PC-3 (cell line): ENCODE measurements around the gene LRP5. TPM values are rescaled to one million over a fixed set of nuclear protein-coding genes. Genes with fewer than 3 reads are reported as not detected.

Experiments used
- ATAC-seq: fragments of 200-7000 bp; cut with Tn5 transposase; 2 replicates; pipeline ENCODE4 v1.9.1; 2020; ENCODE audit warnings: mild to moderate bottlenecking, moderate library complexity
- BruUV-seq: library from RNA; stranded (reverse); fragments of 400-500 nt; replicated peaks from 2 replicates; lab custom pipeline; 2021; lab: Mats Ljungman, UMichigan
- CTCF ChIA-PET: fragments of 300-600 bp; sonication (Branson Sonifier 250); formaldehyde crosslinking; loops from one replicate; lab custom pipeline; 2022; ENCODE audit warnings: antibody characterized with exemption; lab: Charles Lee
- POLR2A ChIA-PET: fragments of 300-600 bp; sonication (Branson Sonifier 250); formaldehyde crosslinking; loops from one replicate; lab custom pipeline; 2022; ENCODE audit warnings: antibody characterized with exemption; ENCODE audit not compliant: unreplicated experiment; lab: Charles Lee
- DNase-seq: peaks from one replicate; pipeline ENCODE4 v3.0.0-alpha.2; 2015
- H2AFZ ChIP-seq: fragments of 300-600 bp; sonication (generic); 2 replicates; pipeline ENCODE4 v1.6.0; 2016; ENCODE audit warnings: antibody characterized with exemption, low read length
- H3F3A ChIP-seq: fragments of 300-600 bp; sonication (generic); one replicate; pipeline ENCODE4 v1.6.0; 2017; ENCODE audit warnings: antibody characterized with exemption, low read length, control low read depth, mild to moderate bottlenecking; ENCODE audit not compliant: unreplicated experiment
- H3K27ac ChIP-seq: fragments of 300-600 bp; sonication (generic); 2 replicates; pipeline ENCODE4 v1.5.1; 2016; ENCODE audit warnings: mild to moderate bottlenecking, low read length
- H3K27me3 ChIP-seq: fragments of 300-600 bp; sonication (generic); 2 replicates; pipeline ENCODE4 v1.6.1; 2016; ENCODE audit warnings: low read length, mixed read lengths
- H3K36me3 ChIP-seq: fragments of 300-600 bp; sonication (generic); 2 replicates; pipeline ENCODE4 v1.6.1; 2016; ENCODE audit warnings: low read depth, mixed run types, low read length, mixed read lengths
- H3K4me1 ChIP-seq: fragments of 300-600 bp; sonication (generic); 2 replicates; pipeline ENCODE4 v1.5.1; 2016; ENCODE audit warnings: low read length; ENCODE audit not compliant: insufficient read depth
- H3K4me2 ChIP-seq: fragments of 300-600 bp; sonication (generic); 2 replicates; pipeline ENCODE4 v1.6.0; 2016; ENCODE audit warnings: low read length
- H3K4me3 ChIP-seq: fragments of 300-600 bp; sonication (generic); 2 replicates; pipeline ENCODE4 v1.5.1; 2016; ENCODE audit warnings: mild to moderate bottlenecking, low read length, mixed read lengths
- H3K79me2 ChIP-seq: fragments of 300-600 bp; sonication (generic); 2 replicates; pipeline ENCODE4 v1.6.1; 2017; ENCODE audit warnings: low read length, mixed read lengths
- H3K9ac ChIP-seq: fragments of 300-600 bp; sonication (generic); 2 replicates; pipeline ENCODE4 v1.6.0; 2016; ENCODE audit warnings: mild to moderate bottlenecking, low read length
- H3K9me2 ChIP-seq: fragments of 300-600 bp; sonication (generic); replicated peaks from 2 replicates; pipeline ENCODE4 v1.6.1; 2016; ENCODE audit warnings: mixed run types, low read length, mixed read lengths
- H3K9me3 ChIP-seq: fragments of 300-600 bp; sonication (generic); 2 replicates; pipeline ENCODE4 v1.6.1; 2016; ENCODE audit warnings: low read length, mixed read lengths
- H4K20me1 ChIP-seq: fragments of 300-600 bp; sonication (generic); 2 replicates; pipeline ENCODE4 v1.6.1; 2016; ENCODE audit warnings: low read length, mixed read lengths
- CTCF ChIP-seq: fragments of 300-600 bp; sonication (generic); conservative IDR thresholded peaks from 2 replicates; pipeline ENCODE4 v1.5.1; 2017; ENCODE audit warnings: antibody characterized with exemption, low read depth, mild to moderate bottlenecking, low read length
- EZH2 ChIP-seq: fragments of 300-600 bp; sonication (generic); IDR thresholded peaks from one replicate; pipeline ENCODE4 v1.6.1; 2017; ENCODE audit warnings: antibody characterized with exemption, mild to moderate bottlenecking, low read length; ENCODE audit not compliant: unreplicated experiment
- EZH2phosphoT487 ChIP-seq: fragments of 300-600 bp; sonication (generic); IDR thresholded peaks from 2 replicates; pipeline ENCODE4 v1.6.1; 2018; ENCODE audit warnings: mild to moderate bottlenecking, antibody characterized with exemption, low read length, borderline replicate concordance
- intact Hi-C: fragments of 100-400 bp; cut with micrococcal nuclease; formaldehyde crosslinking; loops from 2 replicates; pipeline ENCODE4 v1.9.0; 2023
- total RNA-seq: library from RNA; depleted of rRNA; stranded (reverse); fragments of >200 nt; gene quantifications from 2 replicates; pipeline ENCODE4 v1.2.3, GENCODE V29; 2014

LRP5 gene
- total RNA-seq, 1 experiment from 2014 or later, result 64.3 TPM

- DNase-seq (no peak), ATAC-seq (no peak)
- Histone ChIP-seq H3K4me1 (no peaks in the 10 kb centered on the region), H3K9me3 (no peaks in the 10 kb centered on the region), H3K27me3 (no peaks in the 10 kb centered on the region), H2AFZ (no peak overlapping the region), H3K4me2 (no peak overlapping the region), H3K4me3 (no peak overlapping the region), H3F3A (no peaks in the 10 kb centered on the region), H3K9me2 (no peaks in the 10 kb centered on the region), H3K79me2 (no peaks in the 10 kb centered on the region), H3K36me3 (peaks cover 44% of the 10 kb centered on the region), H4K20me1 (no peaks in the 10 kb centered on the region), H3K27ac (no peak overlapping the region), H3K9ac (no peak overlapping the region)
- ChIA-PET POLR2A (no interaction called here), CTCF (no interaction called here)
- intact Hi-C loops, result no loop called here
- TF ChIP-seq EZH2, result no peak
- TF ChIP-seq EZH2phosphoT487, result no peak
- TF ChIP-seq CTCF, result no peak
- BruUV-seq, result no TSS peak
Observed at GRCh38 chr11:68416070-68416578, 103.7 kb downstream of the LRP5 start.

DNA sequence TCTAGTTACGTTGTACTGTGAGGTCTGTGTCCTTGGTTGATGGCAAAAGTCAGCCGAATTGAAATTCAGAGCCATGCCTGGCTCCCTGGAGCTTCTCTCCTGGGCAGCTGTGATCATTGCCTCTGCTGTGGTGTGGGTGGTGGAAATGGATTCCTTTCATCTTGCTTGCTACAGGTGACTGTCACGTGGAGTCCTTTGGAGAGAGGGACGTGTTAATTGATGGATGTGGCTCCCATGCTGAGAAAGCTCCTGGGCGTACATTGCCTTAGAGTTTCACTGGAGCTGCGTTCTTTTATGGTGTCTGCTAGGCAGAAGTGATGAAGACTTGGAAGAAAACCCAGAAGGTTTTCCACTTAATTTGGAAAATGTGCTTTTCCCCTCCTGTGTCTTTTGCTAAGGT lies 106.3 kb downstream of the LRP5 start:
- Histone ChIP-seq H3K9me3 (no peaks in the 10 kb centered on the region), H3K4me1 (no peaks in the 10 kb centered on the region), H3K79me2 (no peaks in the 10 kb centered on the region), H3K4me3 (no peak overlapping the region), H2AFZ (no peak overlapping the region), H3K27ac (no peak overlapping the region), H3K27me3 (no peaks in the 10 kb centered on the region), H3F3A (no peaks in the 10 kb centered on the region), H4K20me1 (no peaks in the 10 kb centered on the region), H3K9me2 (no peaks in the 10 kb centered on the region), H3K9ac (no peak overlapping the region), H3K36me3 (peaks cover 28% of the 10 kb centered on the region), H3K4me2 (no peak overlapping the region)
- intact Hi-C loops, result no loop called here
- CTCF ChIA-PET, result no interaction called here
- TF ChIP-seq EZH2phosphoT487, result no peak
- TF ChIP-seq CTCF, result no peak
- TF ChIP-seq EZH2, result no peak
- DNase-seq, result no peak
- BruUV-seq, result no TSS peak
- ATAC-seq, result no peak
- POLR2A ChIA-PET, result no interaction called here

GRCh38 chr11:68420171-68420570 lies 107.8 kb downstream of the LRP5 start:
- no peak for DNase-seq
- no peak for ATAC-seq
- Histone ChIP-seq H3K9me3 (no peaks in the 10 kb centered on the region), H3K36me3 (peaks cover 28% of the 10 kb centered on the region), H3K9ac (no peak overlapping the region), H3K4me2 (no peak overlapping the region), H3K79me2 (no peaks in the 10 kb centered on the region), H3K4me1 (no peaks in the 10 kb centered on the region), H2AFZ (no peak overlapping the region), H3K27ac (no peak overlapping the region), H4K20me1 (no peaks in the 10 kb centered on the region), H3K27me3 (no peaks in the 10 kb centered on the region), H3F3A (no peaks in the 10 kb centered on the region), H3K9me2 (no peaks in the 10 kb centered on the region), H3K4me3 (no peak overlapping the region)
- intact Hi-C loops, result no loop called here
- ChIA-PET CTCF (no interaction called here), POLR2A (no interaction called here)
- BruUV-seq, result no TSS peak
- TF ChIP-seq EZH2 (no peak), EZH2phosphoT487 (no peak), CTCF (no peak)
